HFFc6 (cell line): ENCODE measurements around the gene GPC5. TPM values are rescaled to one million over a fixed set of nuclear protein-coding genes. Genes with fewer than 3 reads are reported as not detected.

Source experiments
- DNase-seq: peaks from one replicate; pipeline ENCODE4 v3.0.0-alpha.2; 2018
- H3K27ac Mint-ChIP-seq: 2 replicates; pipeline ENCODE4 v1.8.0; 2020; ENCODE audit warnings: mild to moderate bottlenecking, mixed read lengths
- H3K27me3 Mint-ChIP-seq: 2 replicates; pipeline ENCODE4 v1.8.0; 2021; ENCODE audit warnings: mild to moderate bottlenecking, moderate library complexity, mixed read lengths; ENCODE audit not compliant: insufficient read depth
- H3K36me3 Mint-ChIP-seq: 2 replicates; pipeline ENCODE4 v1.8.0; 2021; ENCODE audit warnings: low read depth, mixed read lengths
- H3K4me1 Mint-ChIP-seq: 2 replicates; pipeline ENCODE4 v1.8.0; 2020; ENCODE audit warnings: low read depth, mixed read lengths
- H3K4me3 Mint-ChIP-seq: 2 replicates; pipeline ENCODE4 v1.8.0; 2020; ENCODE audit warnings: mild to moderate bottlenecking, moderate library complexity, mixed read lengths
- H3K9me3 Mint-ChIP-seq: 2 replicates; pipeline ENCODE4 v1.8.0; 2020; ENCODE audit warnings: mild to moderate bottlenecking, mixed read lengths
- CTCF ChIP-seq: fragments of 200-600 bp; sonication (generic); IDR thresholded peaks from 2 replicates; pipeline ENCODE4 v1.5.0; 2021; ENCODE audit warnings: antibody characterized with exemption, mild to moderate bottlenecking
- total RNA-seq, 6 experiments: library from RNA; stranded (reverse); fragmentation: NEBNext Ultra II Directional; extraction: Animal tissue kit (Norgen Biotek cat#: 25700); gene quantifications; 2 replicates in 1 of 6; 3 replicates in 5 of 6; pipeline ENCODE4 v1.2.3, GENCODE V29; 2021

GPC5 gene
- total RNA-seq, 6 experiments from 2014 or later: 0.06 TPM; not detected in 5

GRCh38 chr13:91863699-91864098 is 465.3 kb downstream of the GPC5 start:
- H3K4me1 Mint-ChIP-seq: no peaks in the 10 kb centered on the region
- no peak for DNase-seq
- no peak overlapping the region for H3K4me3 Mint-ChIP-seq
- TF ChIP-seq CTCF: no peak
- no peak overlapping the region for H3K27ac Mint-ChIP-seq
- H3K27me3 Mint-ChIP-seq: peaks cover 1% of the 10 kb centered on the region; the same call in 1 of the 2 replicates
- H3K36me3 Mint-ChIP-seq: no peaks in the 10 kb centered on the region; the same call in 1 of the 2 replicates
- peaks cover 54% of the 10 kb centered on the region for H3K9me3 Mint-ChIP-seq

GRCh38 chr13:91868351-91868750 is 469.9 kb downstream of the GPC5 start:
- Mint-ChIP-seq H3K4me3 (no peak overlapping the region), H3K4me1 (no peaks in the 10 kb centered on the region), H3K36me3 (no peaks in the 10 kb centered on the region; the same call in 1 of the 2 replicates), H3K27me3 (peaks cover 1% of the 10 kb centered on the region; the same call in 1 of the 2 replicates), H3K9me3 (peaks cover 43% of the 10 kb centered on the region), H3K27ac (no peak overlapping the region)
- DNase-seq: no peak
- no peak for TF ChIP-seq CTCF

- Mint-ChIP-seq H3K27ac (no peak overlapping the region), H3K36me3 (no peaks in the 10 kb centered on the region), H3K4me1 (no peaks in the 10 kb centered on the region), H3K9me3 (peaks cover 40% of the 10 kb centered on the region), H3K27me3 (no peaks in the 10 kb centered on the region), H3K4me3 (no peak overlapping the region)
- no peak for DNase-seq
- TF ChIP-seq CTCF: no peak
These were observed 480.1 kb downstream of the GPC5 start for GRCh38 chr13:91878491-91878890.

GRCh38 chr13:91879360-91879759 is 480.9 kb downstream of the GPC5 start:
- Mint-ChIP-seq H3K9me3 (peaks cover 40% of the 10 kb centered on the region), H3K4me1 (no peaks in the 10 kb centered on the region), H3K4me3 (no peak overlapping the region), H3K27me3 (no peaks in the 10 kb centered on the region), H3K27ac (no peak overlapping the region), H3K36me3 (no peaks in the 10 kb centered on the region)
- no peak for TF ChIP-seq CTCF
- DNase-seq: no peak

DNA sequence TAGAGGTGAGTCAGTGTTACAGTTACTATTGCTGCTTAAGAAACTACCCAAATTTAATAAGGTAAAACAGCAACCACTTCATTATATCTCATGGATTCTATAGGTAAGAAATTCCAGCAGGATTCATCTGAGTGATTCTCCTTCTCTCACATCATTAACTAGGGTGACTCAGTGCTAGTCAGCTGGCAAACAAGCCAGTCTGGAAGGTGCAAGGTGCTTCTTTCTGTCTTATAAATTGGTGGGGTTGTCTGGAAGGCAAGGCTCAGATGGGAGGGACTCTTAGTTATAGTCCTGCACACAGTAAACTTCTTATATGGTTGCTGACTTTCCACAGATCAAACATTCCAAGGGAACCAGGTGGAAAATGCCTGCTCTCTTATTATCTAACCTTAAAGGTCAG is 484.5 kb downstream of the GPC5 start:
- no peaks in the 10 kb centered on the region for H3K4me1 Mint-ChIP-seq
- no peak for DNase-seq
- no peaks in the 10 kb centered on the region for H3K27me3 Mint-ChIP-seq
- no peak for TF ChIP-seq CTCF
- no peak overlapping the region for H3K4me3 Mint-ChIP-seq
- peaks cover 38% of the 10 kb centered on the region for H3K9me3 Mint-ChIP-seq
- no peaks in the 10 kb centered on the region for H3K36me3 Mint-ChIP-seq
- no peak overlapping the region for H3K27ac Mint-ChIP-seq

DNA sequence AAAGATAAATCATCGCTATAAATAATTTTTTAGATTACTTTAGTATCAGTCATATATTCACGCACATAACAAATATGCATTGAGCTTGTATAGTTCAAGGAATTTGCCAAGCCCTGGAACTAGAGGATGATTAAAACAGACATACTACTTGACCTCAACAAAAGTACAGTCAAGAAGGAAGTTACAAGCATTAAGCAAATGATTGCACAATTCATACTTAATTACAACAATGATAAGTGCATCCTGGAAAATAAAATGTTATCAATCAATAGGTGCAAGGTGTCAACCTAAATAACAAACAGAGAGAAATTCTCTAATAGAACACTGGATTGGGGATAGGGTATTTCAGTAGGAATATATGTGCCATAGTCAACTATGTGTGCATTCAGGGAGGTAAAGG is 491.2 kb downstream of the GPC5 start:
- Mint-ChIP-seq H3K36me3 (peaks cover 4% of the 10 kb centered on the region; the same call in 1 of the 2 replicates), H3K27ac (no peak overlapping the region), H3K27me3 (no peaks in the 10 kb centered on the region), H3K4me3 (no peak overlapping the region), H3K4me1 (no peaks in the 10 kb centered on the region), H3K9me3 (peaks cover 43% of the 10 kb centered on the region)
- DNase-seq: no peak
- no peak for TF ChIP-seq CTCF
